H7 (cell line): ENCODE measurements around the gene GPBP1L1. TPM values are rescaled to one million over a fixed set of nuclear protein-coding genes. Genes with fewer than 3 reads are reported as not detected.
"Not testable (repeated sequence)": the region's sequence is repeated elsewhere in the genome, so short reads cannot be mapped to it uniquely, and the experiment has no call there.

Source experiments
- DNase-seq: peaks from one replicate; pipeline ENCODE4 v3.0.0; 2012
- H3K27me3 ChIP-seq: 2 replicates; pipeline ENCODE4 v1.6.0; 2011; ENCODE audit warnings: mild to moderate bottlenecking, low read length; ENCODE audit not compliant: control insufficient read depth, insufficient read depth
- H3K36me3 ChIP-seq: replicated peaks from 2 replicates; pipeline ENCODE4 v1.5.1; 2011; ENCODE audit warnings: low read length; ENCODE audit not compliant: control insufficient read depth, insufficient read depth
- H3K4me3 ChIP-seq: 2 replicates; pipeline ENCODE4 v1.5.1; 2011; ENCODE audit warnings: low read depth, mild to moderate bottlenecking, control low read depth, low read length, moderate library complexity; ENCODE audit not compliant: insufficient read depth
- total RNA-seq: library from RNA; depleted of rRNA; stranded (reverse); fragments of >200 nt; shearing (Covaris generic); gene quantifications from 2 replicates; pipeline ENCODE4 v1.2.3, GENCODE V29; 2014

Gene GPBP1L1
- total RNA-seq, 1 experiment from 2014 or later: 156 TPM

DNA sequence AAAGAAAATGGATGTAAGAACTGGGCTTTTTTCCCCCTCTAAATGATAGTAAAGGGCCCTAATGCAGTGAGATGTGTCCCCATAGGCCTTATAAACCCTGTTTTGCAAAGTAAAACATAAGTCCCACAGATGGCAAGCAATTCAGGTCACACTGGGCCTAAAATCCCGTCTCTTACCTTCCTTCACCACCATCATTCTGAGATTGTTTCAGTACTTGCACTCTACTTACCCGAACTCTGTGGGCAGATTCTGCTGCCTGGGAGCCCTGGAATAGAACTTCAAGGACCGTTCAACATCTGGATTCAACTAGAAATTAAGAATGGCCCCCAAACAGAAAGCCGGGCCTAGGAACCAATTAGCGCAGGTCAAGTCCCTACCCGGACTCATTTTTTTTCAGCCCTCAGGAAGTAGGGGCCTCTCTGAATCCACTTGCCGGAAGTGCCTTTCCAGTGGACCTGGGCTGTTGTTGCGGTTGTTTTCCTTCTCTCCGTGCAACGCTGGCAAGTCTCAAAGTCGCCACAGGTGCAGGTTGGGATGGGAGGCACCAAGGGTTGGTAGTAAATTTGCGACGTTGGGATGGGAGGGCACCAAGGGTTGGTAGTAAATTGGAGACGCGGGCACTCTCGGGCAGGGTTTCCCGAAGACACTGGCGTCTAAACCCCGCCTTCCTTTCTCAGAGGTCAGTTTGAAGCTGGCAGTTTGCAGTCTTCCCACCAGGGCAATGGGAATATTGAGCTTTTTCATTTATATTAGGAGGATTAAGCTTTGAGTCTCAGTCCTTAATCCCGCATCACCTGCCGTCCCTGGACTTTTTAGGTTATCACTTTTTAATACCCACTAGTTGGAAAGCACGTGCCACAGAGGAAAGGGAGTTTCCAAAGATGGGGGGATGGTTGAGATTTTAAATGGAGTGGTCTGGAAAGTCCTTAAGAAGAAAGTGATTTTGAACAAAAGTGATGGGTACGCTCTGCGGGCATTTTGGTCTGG, 1.7 kb upstream of the GPBP1L1 start, which contains the start of gene TMEM69:
TSS of gene TMEM69 (plus strand) at position 428 of the 987 bp plus-strand sequence. CDS start 2,888 bp downstream, outside the sequence.
- no peaks in the 10 kb centered on the region for H3K27me3 ChIP-seq
- peak within 1 kb of the TSS; percentile 52 for H3K4me3 ChIP-seq
- peak; percentile 81 for DNase-seq
- H3K36me3 ChIP-seq: peaks cover 3% of the 10 kb centered on the region; the same call in 1 of the 2 replicates

DNA sequence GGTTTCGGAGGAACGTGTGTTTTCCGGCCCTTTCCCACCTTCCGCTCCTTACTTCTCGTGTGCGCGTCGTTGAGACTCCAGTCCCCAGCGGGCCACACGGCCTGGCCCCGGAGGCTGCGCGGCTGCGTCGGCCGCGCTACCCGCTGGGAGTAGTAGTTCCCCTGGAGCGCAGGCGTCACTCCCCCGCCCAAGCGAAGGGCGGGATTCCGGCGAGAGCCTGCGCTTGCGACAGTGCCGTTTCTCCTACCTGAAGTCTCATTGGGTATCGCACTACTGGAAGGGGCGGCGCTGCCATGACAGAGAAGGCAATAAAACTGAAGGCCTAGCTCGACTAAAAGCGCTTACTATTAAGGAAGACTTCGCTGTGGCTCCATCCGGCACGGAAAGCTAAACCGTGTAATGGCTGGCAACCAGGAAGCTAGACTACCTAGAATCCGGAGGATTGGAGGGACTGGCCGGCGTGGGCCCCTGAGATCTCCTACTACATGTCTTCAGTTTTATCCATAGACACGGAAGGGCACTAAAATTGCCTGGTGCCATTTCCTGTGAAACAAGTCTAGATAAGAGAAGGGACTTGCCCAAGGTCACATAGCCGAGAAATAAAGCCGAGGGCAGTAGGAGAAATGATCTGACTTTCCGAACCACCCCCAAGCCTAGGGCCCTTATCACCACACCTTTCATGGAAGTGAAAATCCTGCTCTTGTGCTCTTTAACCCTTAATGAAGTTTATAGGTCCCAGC, 851 bp upstream of the GPBP1L1 start:
- no peaks in the 10 kb centered on the region for H3K27me3 ChIP-seq
- peaks cover 1% of the 10 kb centered on the region; the same call in 1 of the 2 replicates for H3K36me3 ChIP-seq
- DNase-seq: peak; percentile 94
- peak overlapping the region; percentile 100 for H3K4me3 ChIP-seq

DNA sequence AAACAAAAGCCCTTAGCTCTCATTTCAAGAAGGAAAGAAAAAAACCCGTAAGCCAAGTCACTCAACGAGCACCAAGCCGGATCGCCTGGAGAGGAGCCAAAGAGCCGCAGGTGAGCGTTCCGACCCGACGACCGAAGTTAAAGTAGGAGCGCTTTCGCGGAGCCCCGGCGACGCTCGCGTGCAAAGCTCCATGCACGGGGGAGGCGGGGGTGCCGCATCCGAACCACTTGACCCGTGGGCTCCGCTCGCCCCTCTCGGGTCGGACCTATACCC, 382 bp downstream of the GPBP1L1 start:
- Histone ChIP-seq H3K4me3 (peak overlapping the region; percentile 100), H3K27me3 (no peaks in the 10 kb centered on the region), H3K36me3 (peaks cover under 1% of the 10 kb centered on the region; the same call in 1 of the 2 replicates)
- no peak for DNase-seq

DNA sequence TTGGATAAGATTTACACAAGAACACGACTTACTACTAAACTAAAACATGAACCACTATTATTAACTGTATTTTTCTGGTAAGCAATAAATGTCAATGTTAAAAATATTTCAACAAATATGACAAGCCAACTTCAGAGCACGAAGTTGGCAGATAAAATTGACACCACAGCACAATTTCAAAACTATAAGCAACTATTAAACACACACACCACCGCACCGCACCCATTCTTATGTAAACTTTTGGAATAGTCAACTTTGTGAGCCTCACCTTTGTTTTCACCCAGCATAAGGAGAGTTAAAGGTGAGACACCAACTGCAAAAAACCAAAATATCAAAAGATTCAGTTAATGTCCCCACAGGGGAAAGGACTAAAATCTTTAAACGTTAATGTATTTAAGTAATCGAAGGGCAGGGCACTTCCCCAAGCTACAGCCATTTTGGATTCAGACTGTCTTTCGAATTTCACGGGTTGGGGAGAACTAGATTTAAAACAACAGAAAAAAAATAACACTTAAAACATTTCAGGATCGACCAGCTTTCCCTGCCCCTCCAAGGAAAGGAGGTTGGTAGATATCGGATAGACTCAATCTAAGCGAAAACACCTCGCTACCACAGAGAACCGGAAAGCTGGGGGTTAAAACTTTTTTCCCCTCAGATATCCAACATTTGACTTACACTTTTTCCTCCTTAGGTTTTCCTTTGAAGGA, 872 bp downstream of the GPBP1L1 start:
- Histone ChIP-seq H3K27me3 (no peaks in the 10 kb centered on the region), H3K36me3 (no peaks in the 10 kb centered on the region), H3K4me3 (peak overlapping the region; percentile 100)
- DNase-seq: no peak

- no peaks in the 10 kb centered on the region for H3K36me3 ChIP-seq
These were observed 1.9 kb downstream of the GPBP1L1 start for GRCh38 chr1:45684402-45684801.

GRCh38 chr1:45682942-45683341, 3.4 kb downstream of the GPBP1L1 start:
- no peak overlapping the region for H3K4me3 ChIP-seq

More at GRCh38 chr1:45684402-45684801, 1.9 kb downstream of the GPBP1L1 start:
- Histone ChIP-seq H3K4me3 (peak overlapping the region; percentile 100; the same call in 1 of the 2 replicates), H3K27me3 (no peaks in the 10 kb centered on the region)
- no peak for DNase-seq

GRCh38 chr1:45679123-45679522, 7.2 kb downstream of the GPBP1L1 start:
- Histone ChIP-seq H3K36me3 (no peaks in the 10 kb centered on the region), H3K4me3 (no peak overlapping the region), H3K27me3 (no peaks in the 10 kb centered on the region)
- peak; percentile 15 for DNase-seq

More at GRCh38 chr1:45682942-45683341, 3.4 kb downstream of the GPBP1L1 start:
- no peak for DNase-seq
- Histone ChIP-seq H3K27me3 (no peaks in the 10 kb centered on the region), H3K36me3 (no peaks in the 10 kb centered on the region)

- no peak for DNase-seq
- no peak overlapping the region for H3K4me3 ChIP-seq
- no peaks in the 10 kb centered on the region for H3K36me3 ChIP-seq
- H3K27me3 ChIP-seq: no peaks in the 10 kb centered on the region
These were observed 7.8 kb downstream of the GPBP1L1 start for GRCh38 chr1:45678489-45678888.

DNA sequence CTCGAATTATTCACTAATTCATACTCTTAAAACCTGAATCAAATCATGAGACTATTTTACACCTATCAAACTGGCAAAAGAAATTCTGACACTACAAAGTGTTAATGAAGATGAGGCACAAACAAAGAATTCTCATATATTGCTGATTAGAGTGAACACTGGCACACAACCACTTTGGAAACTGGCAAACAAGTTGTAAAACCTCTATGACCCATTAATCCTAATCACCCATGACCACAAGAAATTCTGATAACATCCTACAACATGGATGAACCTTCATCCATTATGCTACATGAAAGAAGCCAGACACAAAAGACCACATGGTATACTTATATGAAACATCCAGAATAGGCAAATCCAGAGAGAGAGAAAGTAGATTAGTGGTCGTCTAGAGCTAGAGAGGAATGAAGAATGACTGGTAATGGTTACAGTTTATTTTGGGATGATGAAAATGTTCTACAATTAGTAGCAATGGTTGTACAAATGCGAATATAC, 8.5 kb downstream of the GPBP1L1 start:
- no peak for DNase-seq
- H3K27me3 ChIP-seq: no peaks in the 10 kb centered on the region
- no peak overlapping the region for H3K4me3 ChIP-seq
- H3K36me3 ChIP-seq: no peaks in the 10 kb centered on the region

GRCh38 chr1:45676553-45676952, 9.8 kb downstream of the GPBP1L1 start:
- not testable (repeated sequence) for H3K36me3 ChIP-seq, DNase-seq, H3K27me3 ChIP-seq, H3K4me3 ChIP-seq

GRCh38 chr1:45674478-45674877, 11.9 kb downstream of the GPBP1L1 start:
- Histone ChIP-seq H3K4me3 (no peak overlapping the region), H3K27me3 (no peaks in the 10 kb centered on the region), H3K36me3 (no peaks in the 10 kb centered on the region)
- no peak for DNase-seq

DNA sequence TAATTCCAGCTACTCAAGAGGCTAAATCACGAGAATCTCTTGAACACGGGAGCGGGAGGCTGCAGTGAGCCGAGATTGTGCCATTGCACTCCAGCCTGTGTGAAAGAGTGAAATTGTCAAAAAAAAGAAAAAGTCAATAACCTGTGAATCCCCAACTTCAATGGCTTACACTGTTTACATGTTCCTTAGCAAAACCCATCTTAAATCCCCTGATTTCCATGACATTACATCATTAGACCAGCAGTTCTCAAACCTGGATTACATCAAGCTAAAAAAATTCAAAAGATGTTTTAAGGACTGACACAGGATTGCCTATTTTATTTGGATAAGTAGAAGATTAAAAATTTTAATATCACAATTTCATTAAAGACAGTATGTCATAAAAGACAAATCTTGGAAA, 12.4 kb downstream of the GPBP1L1 start:
- Histone ChIP-seq H3K36me3 (no peaks in the 10 kb centered on the region), H3K4me3 (no peak overlapping the region), H3K27me3 (no peaks in the 10 kb centered on the region)
- DNase-seq: no peak

DNA sequence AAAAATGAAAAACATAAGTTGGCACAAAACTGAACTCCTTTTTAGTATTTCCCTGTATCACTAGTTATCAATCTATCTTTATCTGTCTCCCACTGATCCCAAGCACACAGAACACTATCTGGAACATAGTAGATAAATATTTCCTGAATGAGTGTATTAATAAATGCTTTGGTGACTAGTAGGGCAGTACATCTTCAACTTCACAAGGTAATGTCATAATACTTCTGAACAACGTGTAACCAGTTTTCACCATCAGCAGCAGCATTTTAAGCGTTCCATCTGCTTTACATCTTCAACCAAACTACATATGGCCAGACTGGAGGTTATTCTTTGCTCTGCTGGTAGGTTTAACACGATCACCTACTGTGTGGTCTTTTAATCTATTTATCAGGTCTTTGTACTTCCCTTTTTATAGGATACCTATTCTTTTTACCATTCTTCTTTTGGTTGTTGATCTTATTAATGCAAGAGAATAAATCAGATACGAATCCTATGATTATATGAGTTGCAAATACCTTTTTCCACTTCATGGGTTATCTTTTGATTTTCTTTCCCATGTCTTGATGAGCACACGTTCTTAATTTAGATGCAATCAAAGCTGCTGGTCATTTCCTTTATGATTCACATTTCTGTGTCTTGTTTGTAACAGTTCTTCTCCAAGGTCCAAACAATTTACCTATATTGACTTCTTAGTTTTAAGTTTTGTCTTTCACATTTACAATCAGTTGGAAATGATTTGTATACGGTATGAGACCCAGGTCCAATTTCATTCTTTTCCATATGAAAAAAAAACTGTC, 16.3 kb downstream of the GPBP1L1 start:
- Histone ChIP-seq H3K36me3 (no peaks in the 10 kb centered on the region), H3K27me3 (no peaks in the 10 kb centered on the region), H3K4me3 (no peak overlapping the region)
- DNase-seq: no peak
